K562 (cell line): ENCODE data around the gene TMPO. TPM values are rescaled to one million over a fixed set of nuclear protein-coding genes. Genes with fewer than 3 reads are reported as not detected.

ENCODE experiments used
- ATF3 ChIP-seq, 2 experiments: fragments of 450-650 bp in 1 of 2; sonication (generic) in 1 of 2; formaldehyde crosslinking in 1 of 2; IDR thresholded peaks in 1 of 2; conservative IDR thresholded peaks in 1 of 2; 2 replicates each; pipeline versions ENCODE4 v1.6.1 to v1.8.1; 2016 to 2023; ENCODE audit warnings: mild to moderate bottlenecking in 2 of 2, moderate library complexity in 2 of 2, inconsistent platforms in 1 of 2, missing genetic modification reagents in 1 of 2
- BRD4 ChIP-seq: fragments of 200-600 bp; sonication (generic); IDR thresholded peaks from 2 replicates; pipeline ENCODE4 v1.6.1; 2017; ENCODE audit warnings: inconsistent platforms
- CHD2 ChIP-seq: IDR thresholded peaks from 2 replicates; pipeline ENCODE4 v1.6.1; 2011; ENCODE audit warnings: low read depth, low read length
- DACH1 ChIP-seq: fragments of 450-650 bp; IDR thresholded peaks from 2 replicates; pipeline ENCODE4 v1.6.1; 2018; ENCODE audit not compliant: partially characterized antibody
- DDX20 ChIP-seq: fragments of 450-650 bp; IDR thresholded peaks from 2 replicates; pipeline ENCODE4 v1.6.1; 2016; ENCODE audit warnings: missing genetic modification characterization, low read depth, mild to moderate bottlenecking, missing compliant biosample characterization, moderate library complexity
- KHSRP ChIP-seq: fragments of 450-650 bp; IDR thresholded peaks from 2 replicates; pipeline ENCODE4 v1.6.1; 2017
- LCOR ChIP-seq: sonication (generic); formaldehyde crosslinking; IDR thresholded peaks from 2 replicates; pipeline ENCODE4 v1.8.0; 2022; ENCODE audit warnings: mild to moderate bottlenecking, missing genetic modification reagents
- MIER1 ChIP-seq: fragments of 450-650 bp; IDR thresholded peaks from 2 replicates; pipeline ENCODE4 v1.6.1; 2016; ENCODE audit warnings: antibody characterized with exemption, mild to moderate bottlenecking, low read depth
- MTA1 ChIP-seq: fragments of 450-650 bp; IDR thresholded peaks from 2 replicates; pipeline ENCODE4 v1.6.1; 2017; ENCODE audit warnings: borderline replicate concordance
- PBX2 ChIP-seq, 2 experiments: IDR thresholded peaks in 1 of 2; conservative IDR thresholded peaks in 1 of 2; 2 replicates each; pipeline ENCODE4 v1.6.1; 2016; ENCODE audit warnings: low read depth in 2 of 2, mild to moderate bottlenecking in 1 of 2, missing compliant biosample characterization in 1 of 2, missing genetic modification characterization in 1 of 2, moderate library complexity in 1 of 2
- POLR2AphosphoS5 ChIP-seq: IDR thresholded peaks from 2 replicates; pipeline ENCODE4 v1.6.1; 2011; ENCODE audit warnings: mild to moderate bottlenecking, low read depth, low read length, moderate library complexity; ENCODE audit not compliant: control insufficient read depth, insufficient read depth
- RBM15 ChIP-seq: fragments of 200-400 bp; formaldehyde crosslinking; IDR thresholded peaks from 2 replicates; pipeline ENCODE4 v1.6.1; 2018; ENCODE audit warnings: mild to moderate bottlenecking, low read length, moderate library complexity; ENCODE audit not compliant: insufficient read depth
- SMAD2 ChIP-seq: fragments of 150-350 bp; IDR thresholded peaks from 2 replicates; pipeline ENCODE4 v1.6.1; 2014; ENCODE audit warnings: low read depth, mild to moderate bottlenecking, low read length
- SMARCA5 ChIP-seq: fragments of 450-650 bp; IDR thresholded peaks from 2 replicates; pipeline ENCODE4 v1.6.1; 2016
- STAG1 ChIP-seq: sonication (generic); formaldehyde crosslinking; IDR thresholded peaks from 2 replicates; pipeline ENCODE4 v1.5.0; 2020; ENCODE audit warnings: missing genetic modification reagents, borderline replicate concordance
- SUPT5H ChIP-seq: fragments of 450-650 bp; IDR thresholded peaks from 2 replicates; pipeline ENCODE4 v1.6.1; 2016
- TAF7 ChIP-seq: fragments of 450-650 bp; IDR thresholded peaks from 2 replicates; pipeline ENCODE4 v1.6.1; 2016; ENCODE audit warnings: missing genetic modification characterization, missing compliant biosample characterization
- TSC22D4 ChIP-seq: fragments of 450-650 bp; IDR thresholded peaks from 2 replicates; pipeline ENCODE4 v1.6.1; 2016; ENCODE audit warnings: missing genetic modification characterization, missing biosample characterization, control low read depth
- ZNF140 ChIP-seq: fragments of 250-450 bp; sonication (Bioruptor Pico); IDR thresholded peaks from 2 replicates; pipeline ENCODE4 v1.8.0; 2021; ENCODE audit warnings: moderate library complexity, mild to moderate bottlenecking, inconsistent platforms
- ZSCAN29 ChIP-seq: fragments of 450-650 bp; IDR thresholded peaks from 2 replicates; pipeline ENCODE4 v1.6.1; 2017
- polyA plus RNA-seq, 8 experiments: library from polyadenylated mRNA; depleted of rRNA in 4 of 8; stranded (reverse) in 5 of 8; unstranded in 3 of 8; fragments of >200 nt; fragmentation: Nextera tagmentation in 2 of 8; fragmentation: Illumina TruSeq in 1 of 8; extraction: Ambion mirVana in 2 of 8; extraction: Trizol in 1 of 8; gene quantifications; 2 replicates each; pipeline versions ENCODE4 v1.2.1 to v1.2.3, GENCODE V29; 2011 to 2014; ENCODE audit warnings: inconsistent platforms in 1 of 8, missing spikeins in 1 of 8
- total RNA-seq, 7 experiments: library from RNA; depleted of rRNA in 6 of 7; stranded (reverse); fragments of >200 nt in 6 of 7; fragmentation: Illumina TruSeq in 2 of 7; extraction: Trizol in 2 of 7; gene quantifications; 2 replicates each; pipeline versions ENCODE4 v1.2.1 to v1.2.3, GENCODE V29; 2011 to 2021; ENCODE audit warnings: low replicate concordance in 1 of 7
- TF ChIP-seq, protein P1 (sequence below): conservative IDR thresholded peaks from 2 replicates; pipeline ENCODE4 v1.6.1; 2011; ENCODE audit warnings: low read depth, mild to moderate bottlenecking, low read length; ENCODE audit not compliant: control insufficient read depth

TMPO gene
- total and polyA plus RNA-seq, 9 of the 15 experiments (the other 6 are each of a cell fraction or from before 2014, with no cell fraction given), result 62.1 to 263 (median 182) TPM

DNA sequence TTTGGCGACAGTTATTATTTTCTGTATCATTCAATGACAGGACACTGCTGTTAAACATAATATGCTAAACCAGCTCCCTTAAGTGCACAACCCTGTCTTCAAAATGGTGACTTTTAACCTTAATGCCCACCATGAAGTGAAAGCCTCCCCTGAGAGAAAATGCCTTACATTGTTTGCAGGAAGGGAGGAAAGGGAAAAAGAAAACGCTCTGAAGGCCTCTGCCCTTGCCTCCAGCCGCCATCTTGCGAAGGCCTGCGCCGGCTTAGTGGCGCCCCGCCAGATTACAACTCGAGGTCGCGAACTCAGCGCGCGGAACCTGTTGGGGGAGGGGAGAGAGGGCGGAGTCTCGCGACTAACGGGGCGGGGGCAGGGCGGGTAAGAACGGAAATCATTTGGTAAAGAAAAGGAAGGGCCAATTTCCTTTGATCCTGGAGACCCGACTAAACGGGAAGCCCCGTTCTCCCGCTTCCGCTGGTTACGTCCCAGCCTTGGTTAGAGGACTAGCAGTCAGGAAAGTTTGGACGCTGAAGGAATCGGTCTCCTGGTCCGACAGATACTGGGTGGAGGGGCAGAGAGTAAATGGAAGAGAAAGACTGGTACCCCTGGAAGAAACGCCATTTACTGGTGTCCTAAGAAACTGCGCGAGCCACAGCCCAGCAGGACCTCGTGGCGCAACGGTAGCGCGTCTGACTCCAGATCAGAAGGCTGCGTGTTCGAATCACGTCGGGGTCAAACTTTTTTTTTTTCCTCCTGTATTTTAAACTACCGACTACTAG lies 11.6 kb upstream of the TMPO start (continued):
- peak; percentile 90 for TF ChIP-seq TAF7 (tag)
- peak; percentile 98 for TF ChIP-seq BRD4
- TF ChIP-seq ZNF140 (CRISPR knock-in tag), result no peak
- TF ChIP-seq STAG1 (CRISPR knock-in tag), result no peak
- 0 out of 2 replicates have a peak, but pooled peaks have one; percentile 18 for TF ChIP-seq ZSCAN29
- TF ChIP-seq CHD2, result peak; percentile 60; the same call in 1 of the 2 replicates
- peak; percentile 86 for TF ChIP-seq POLR2AphosphoS5
- TF ChIP-seq RBM15, result no peak
- TF ChIP-seq ATF3 (IDR thresholded peaks at IDR 0.05), result no peak
- TF ChIP-seq ATF3 (CRISPR knock-in tag; conservative IDR thresholded peaks at IDR 0.05), result peak; percentile 56; the same call in 1 of the 2 replicates
- no peak for TF ChIP-seq DACH1
- no peak for TF ChIP-seq MIER1
- no peak for TF ChIP-seq PBX2 (CRISPR knock-in tag; IDR thresholded peaks at IDR 0.05; ENCODE audit: low read depth)
- TF ChIP-seq PBX2 (tag; conservative IDR thresholded peaks at IDR 0.05; ENCODE audit: low read depth), result no peak
- TF ChIP-seq MTA1, result 0 out of 2 replicates have a peak, but pooled peaks have one; percentile 50
- TF ChIP-seq, protein P1, sequence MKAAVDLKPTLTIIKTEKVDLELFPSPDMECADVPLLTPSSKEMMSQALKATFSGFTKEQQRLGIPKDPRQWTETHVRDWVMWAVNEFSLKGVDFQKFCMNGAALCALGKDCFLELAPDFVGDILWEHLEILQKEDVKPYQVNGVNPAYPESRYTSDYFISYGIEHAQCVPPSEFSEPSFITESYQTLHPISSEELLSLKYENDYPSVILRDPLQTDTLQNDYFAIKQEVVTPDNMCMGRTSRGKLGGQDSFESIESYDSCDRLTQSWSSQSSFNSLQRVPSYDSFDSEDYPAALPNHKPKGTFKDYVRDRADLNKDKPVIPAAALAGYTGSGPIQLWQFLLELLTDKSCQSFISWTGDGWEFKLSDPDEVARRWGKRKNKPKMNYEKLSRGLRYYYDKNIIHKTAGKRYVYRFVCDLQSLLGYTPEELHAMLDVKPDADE, result peak; percentile 82
- TF ChIP-seq SMARCA5, result 0 out of 2 replicates have a peak, but pooled peaks have one; percentile 12
- TF ChIP-seq LCOR (CRISPR knock-in tag), result peak; percentile 75
- TF ChIP-seq DDX20 (tag), result no peak
- peak; percentile 84 for TF ChIP-seq SUPT5H
- no peak for TF ChIP-seq SMAD2
- TF ChIP-seq KHSRP, result no peak
- no peak for TF ChIP-seq TSC22D4 (tag)
